ENCODE results near the gene UTP11.

GRCh38 chr1:38000529-38001455 is 11.7 kb upstream of the UTP11 start:
- TF ChIP-seq CTCF (IDR thresholded peaks at IDR 0.05; ENCODE audit: low read depth, low read length) (no peak), EZH2phosphoT487 (IDR thresholded peaks at IDR 0.05; ENCODE audit: low read depth) (no peak)

Data from OCI-LY3 (cell line).